Stimulated activated effector memory CD8-positive, alpha-beta T cell treated with anti-CD3 and anti-CD28 coated beads, Interleukin-12 subunit alpha, Interleukin-12 subunit beta, amount 100 ng/mL, for 72 hours (primary cell): ENCODE data around the gene TMEM169.
A peak's percentile ranks its signal among the peaks of the same experiment; 100 is the strongest.
"Not testable (repeated sequence)": the region's sequence is repeated elsewhere in the genome, so short reads cannot be mapped to it uniquely, and the experiment has no call there.

Source experiments
- ATAC-seq: fragments of 150-1000 bp; cut with Tn5 transposase; 2 replicates; pipeline ENCODE4 v1.10.0; 2021
- DNase-seq, 2 donors: peaks; one replicate each; pipeline ENCODE4 v3.0.0; 2021 to 2022; ENCODE audit warnings: low spot score in 2 of 2
- H3K27ac Mint-ChIP-seq: one replicate; pipeline ENCODE4 v1.8.0; 2022; ENCODE audit warnings: mild to moderate bottlenecking, mixed read lengths
- H3K36me3 Mint-ChIP-seq: one replicate; pipeline ENCODE4 v1.8.0; 2022; ENCODE audit warnings: mild to moderate bottlenecking, mixed read lengths
- H3K4me1 Mint-ChIP-seq: one replicate; pipeline ENCODE4 v1.8.0; 2022; ENCODE audit warnings: mixed read lengths
- H3K4me3 Mint-ChIP-seq: one replicate; pipeline ENCODE4 v1.8.0; 2022; ENCODE audit warnings: mild to moderate bottlenecking, mixed read lengths
- H3K9me3 Mint-ChIP-seq: one replicate; pipeline ENCODE4 v1.8.0; 2022; ENCODE audit warnings: mixed read lengths

Gene TMEM169

GRCh38 chr2:216059233-216059834, 22.4 kb upstream of the TMEM169 start:
- H3K4me1 Mint-ChIP-seq = peaks cover 14% of the 10 kb centered on the region
- H3K9me3 Mint-ChIP-seq = no peaks in the 10 kb centered on the region
- H3K4me3 Mint-ChIP-seq = no peak overlapping the region
- no peak for DNase-seq
- no peak for ATAC-seq
- H3K27ac Mint-ChIP-seq = no peak overlapping the region
- H3K36me3 Mint-ChIP-seq = peaks cover 42% of the 10 kb centered on the region

GRCh38 chr2:216064014-216064630, 17.6 kb upstream of the TMEM169 start:
- H3K4me1 Mint-ChIP-seq = peaks cover 14% of the 10 kb centered on the region
- DNase-seq (no peak), ATAC-seq (no peak)
- H3K4me3 Mint-ChIP-seq = no peak overlapping the region
- H3K27ac Mint-ChIP-seq = no peak overlapping the region
- H3K9me3 Mint-ChIP-seq = no peaks in the 10 kb centered on the region
- peaks cover 47% of the 10 kb centered on the region for H3K36me3 Mint-ChIP-seq

- Mint-ChIP-seq H3K4me1 (peaks cover 18% of the 10 kb centered on the region), H3K4me3 (no peak overlapping the region), H3K9me3 (no peaks in the 10 kb centered on the region), H3K27ac (no peak overlapping the region), H3K36me3 (peaks cover 47% of the 10 kb centered on the region)
- ATAC-seq (no peak), DNase-seq (no peak)
These were observed 17.1 kb upstream of the TMEM169 start for GRCh38 chr2:216064665-216065064.

GRCh38 chr2:216066230-216066629, 15.5 kb upstream of the TMEM169 start:
- H3K4me1 Mint-ChIP-seq = peaks cover 18% of the 10 kb centered on the region
- DNase-seq (no peak), ATAC-seq (no peak)
- no peak overlapping the region for H3K27ac Mint-ChIP-seq
- H3K36me3 Mint-ChIP-seq = peaks cover 41% of the 10 kb centered on the region
- no peaks in the 10 kb centered on the region for H3K9me3 Mint-ChIP-seq
- no peak overlapping the region for H3K4me3 Mint-ChIP-seq

- no peak overlapping the region for H3K4me3 Mint-ChIP-seq
- H3K9me3 Mint-ChIP-seq = no peaks in the 10 kb centered on the region
- DNase-seq (no peak), ATAC-seq (no peak)
- H3K4me1 Mint-ChIP-seq = peaks cover 22% of the 10 kb centered on the region
- H3K36me3 Mint-ChIP-seq = peaks cover 27% of the 10 kb centered on the region
- H3K27ac Mint-ChIP-seq = no peak overlapping the region
These were observed 12.7 kb upstream of the TMEM169 start for GRCh38 chr2:216069028-216069427.

- Mint-ChIP-seq H3K27ac (no peak overlapping the region), H3K4me1 (peaks cover 30% of the 10 kb centered on the region), H3K9me3 (no peaks in the 10 kb centered on the region), H3K4me3 (no peak overlapping the region), H3K36me3 (peaks cover 21% of the 10 kb centered on the region)
- DNase-seq (no peak), ATAC-seq (no peak)
These were observed 11.5 kb upstream of the TMEM169 start for GRCh38 chr2:216070195-216070594.

- ATAC-seq = no peak
- no peak overlapping the region for H3K27ac Mint-ChIP-seq
- peaks cover 15% of the 10 kb centered on the region for H3K36me3 Mint-ChIP-seq
- DNase-seq = no peak
- H3K9me3 Mint-ChIP-seq = no peaks in the 10 kb centered on the region
- peaks cover 30% of the 10 kb centered on the region for H3K4me1 Mint-ChIP-seq
- H3K4me3 Mint-ChIP-seq = no peak overlapping the region
These were observed 10.4 kb upstream of the TMEM169 start for GRCh38 chr2:216071111-216071851.

GRCh38 chr2:216072473-216072872, 9.2 kb upstream of the TMEM169 start:
- DNase-seq = no peak
- H3K9me3 Mint-ChIP-seq = no peaks in the 10 kb centered on the region
- peaks cover 15% of the 10 kb centered on the region for H3K36me3 Mint-ChIP-seq
- ATAC-seq = no peak
- peaks cover 24% of the 10 kb centered on the region for H3K4me1 Mint-ChIP-seq
- no peak overlapping the region for H3K4me3 Mint-ChIP-seq
- no peak overlapping the region for H3K27ac Mint-ChIP-seq

GRCh38 chr2:216073773-216074172, 7.9 kb upstream of the TMEM169 start:
- Mint-ChIP-seq H3K9me3 (no peaks in the 10 kb centered on the region), H3K4me1 (peaks cover 18% of the 10 kb centered on the region), H3K27ac (no peak overlapping the region), H3K4me3 (no peak overlapping the region), H3K36me3 (peaks cover 10% of the 10 kb centered on the region)
- DNase-seq = no peak
- peak; percentile 64 for ATAC-seq

- H3K36me3 Mint-ChIP-seq = peaks cover 10% of the 10 kb centered on the region
- ATAC-seq = no peak
- H3K4me3 Mint-ChIP-seq = no peak overlapping the region
- H3K4me1 Mint-ChIP-seq = peaks cover 14% of the 10 kb centered on the region
- no peak overlapping the region for H3K27ac Mint-ChIP-seq
- no peaks in the 10 kb centered on the region for H3K9me3 Mint-ChIP-seq
- DNase-seq = no peak
These were observed 7.3 kb upstream of the TMEM169 start for GRCh38 chr2:216074380-216074779.

- Mint-ChIP-seq H3K27ac (no peak overlapping the region), H3K9me3 (no peaks in the 10 kb centered on the region), H3K4me3 (no peak overlapping the region), H3K36me3 (peaks cover 10% of the 10 kb centered on the region), H3K4me1 (peaks cover 13% of the 10 kb centered on the region)
- DNase-seq (no peak), ATAC-seq (no peak)
These were observed 6.9 kb upstream of the TMEM169 start for GRCh38 chr2:216074794-216075193.

GRCh38 chr2:216075510-216076485, 5.9 kb upstream of the TMEM169 start:
- ATAC-seq (no peak), DNase-seq (no peak)
- H3K4me3 Mint-ChIP-seq = no peak overlapping the region
- H3K36me3 Mint-ChIP-seq = peaks cover 10% of the 10 kb centered on the region
- peaks cover 17% of the 10 kb centered on the region for H3K4me1 Mint-ChIP-seq
- H3K27ac Mint-ChIP-seq = peak overlapping the region; percentile 40
- H3K9me3 Mint-ChIP-seq = no peaks in the 10 kb centered on the region

- no peak for DNase-seq
- Mint-ChIP-seq H3K4me3 (no peak overlapping the region), H3K27ac (no peak overlapping the region), H3K36me3 (peaks cover 8% of the 10 kb centered on the region), H3K9me3 (no peaks in the 10 kb centered on the region), H3K4me1 (peaks cover 42% of the 10 kb centered on the region)
- ATAC-seq = no peak
These were observed 2.9 kb upstream of the TMEM169 start for GRCh38 chr2:216078776-216079175.

GRCh38 chr2:216080048-216080447, 1.7 kb upstream of the TMEM169 start:
- not testable (repeated sequence) for H3K9me3 Mint-ChIP-seq, ATAC-seq, H3K27ac Mint-ChIP-seq, DNase-seq, H3K36me3 Mint-ChIP-seq
- Mint-ChIP-seq H3K4me3 (peak overlapping the region; percentile 93), H3K4me1 (peaks cover 44% of the 10 kb centered on the region)

- peaks cover 48% of the 10 kb centered on the region for H3K4me1 Mint-ChIP-seq
- DNase-seq (no peak), ATAC-seq (no peak)
- no peaks in the 10 kb centered on the region for H3K9me3 Mint-ChIP-seq
- H3K36me3 Mint-ChIP-seq = no peaks in the 10 kb centered on the region
- H3K4me3 Mint-ChIP-seq = peak overlapping the region; percentile 93
- peak overlapping the region; percentile 94 for H3K27ac Mint-ChIP-seq
These were observed 707 bp upstream of the TMEM169 start for GRCh38 chr2:216081012-216081411.
